GM12873 (cell line): ENCODE measurements around the gene TTC13.

Source experiments
- CTCF ChIP-seq: IDR thresholded peaks from 2 replicates; pipeline ENCODE4 v1.5.1; 2012; ENCODE audit warnings: low read depth, mild to moderate bottlenecking, moderate library complexity, low read length, control low read depth; ENCODE audit not compliant: insufficient read depth; ENCODE audit errors: missing control alignments

Gene TTC13, protein sequence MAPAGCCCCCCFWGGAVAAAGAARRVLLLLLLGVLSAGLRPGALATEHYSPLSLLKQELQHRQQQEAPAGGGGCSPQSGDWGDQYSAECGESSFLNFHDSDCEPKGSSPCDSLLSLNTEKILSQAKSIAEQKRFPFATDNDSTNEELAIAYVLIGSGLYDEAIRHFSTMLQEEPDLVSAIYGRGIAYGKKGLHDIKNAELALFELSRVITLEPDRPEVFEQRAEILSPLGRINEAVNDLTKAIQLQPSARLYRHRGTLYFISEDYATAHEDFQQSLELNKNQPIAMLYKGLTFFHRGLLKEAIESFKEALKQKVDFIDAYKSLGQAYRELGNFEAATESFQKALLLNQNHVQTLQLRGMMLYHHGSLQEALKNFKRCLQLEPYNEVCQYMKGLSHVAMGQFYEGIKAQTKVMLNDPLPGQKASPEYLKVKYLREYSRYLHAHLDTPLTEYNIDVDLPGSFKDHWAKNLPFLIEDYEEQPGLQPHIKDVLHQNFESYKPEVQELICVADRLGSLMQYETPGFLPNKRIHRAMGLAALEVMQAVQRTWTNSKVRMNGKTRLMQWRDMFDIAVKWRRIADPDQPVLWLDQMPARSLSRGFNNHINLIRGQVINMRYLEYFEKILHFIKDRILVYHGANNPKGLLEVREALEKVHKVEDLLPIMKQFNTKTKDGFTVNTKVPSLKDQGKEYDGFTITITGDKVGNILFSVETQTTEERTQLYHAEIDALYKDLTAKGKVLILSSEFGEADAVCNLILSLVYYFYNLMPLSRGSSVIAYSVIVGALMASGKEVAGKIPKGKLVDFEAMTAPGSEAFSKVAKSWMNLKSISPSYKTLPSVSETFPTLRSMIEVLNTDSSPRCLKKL

GRCh38 chr1:230978491-230979388 is at the start of gene TTC13, which contains the start of gene ARV1:
TTC13 (minus strand) TSS chr1:230978861; CDS start chr1:230978830, 31 bp downstream.
ARV1 (plus strand) TSS chr1:230979094; CDS start chr1:230979106, 12 bp downstream.
- peak; percentile 48 for TF ChIP-seq CTCF

- TF ChIP-seq CTCF, result no peak
Observed at GRCh38 chr1:231027971-231028370, 49.3 kb upstream of the TTC13 start.

DNA sequence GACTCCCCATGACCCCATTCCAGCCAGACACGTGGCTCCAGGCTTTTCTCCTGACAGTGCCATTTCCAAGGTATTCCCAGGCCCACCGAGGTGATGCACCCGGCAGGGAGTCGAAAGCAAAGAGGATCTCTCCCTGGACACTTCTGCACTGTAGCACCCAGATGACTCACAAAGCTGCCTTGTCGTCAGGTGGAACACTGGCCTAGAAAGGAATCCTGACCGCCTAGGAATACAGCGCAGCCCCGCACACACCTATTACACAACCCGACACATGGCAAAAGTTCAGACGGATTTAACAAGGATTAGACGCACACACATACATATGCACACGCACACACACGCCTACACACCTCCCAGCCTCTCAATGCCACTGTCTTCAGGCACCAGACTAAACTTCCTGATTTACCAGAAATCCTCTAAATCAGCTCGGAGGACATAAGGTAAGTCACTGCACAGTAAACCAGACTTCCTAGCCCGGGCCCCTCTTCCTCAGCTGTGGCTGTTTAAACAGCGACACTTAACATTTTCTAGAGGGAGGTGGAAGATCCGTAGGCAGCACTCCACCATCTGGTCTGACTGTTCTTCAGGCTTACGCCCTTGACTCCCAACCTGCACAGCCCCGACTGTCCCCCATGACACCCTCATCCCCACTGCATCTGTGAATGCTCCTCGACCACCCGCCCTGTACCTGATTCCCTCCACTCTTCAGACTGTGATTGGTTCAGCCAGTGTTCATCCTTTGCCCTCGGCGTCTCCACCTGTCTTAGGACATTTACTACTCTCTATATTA is 48.7 kb upstream of the TTC13 start:
- no peak for TF ChIP-seq CTCF

DNA sequence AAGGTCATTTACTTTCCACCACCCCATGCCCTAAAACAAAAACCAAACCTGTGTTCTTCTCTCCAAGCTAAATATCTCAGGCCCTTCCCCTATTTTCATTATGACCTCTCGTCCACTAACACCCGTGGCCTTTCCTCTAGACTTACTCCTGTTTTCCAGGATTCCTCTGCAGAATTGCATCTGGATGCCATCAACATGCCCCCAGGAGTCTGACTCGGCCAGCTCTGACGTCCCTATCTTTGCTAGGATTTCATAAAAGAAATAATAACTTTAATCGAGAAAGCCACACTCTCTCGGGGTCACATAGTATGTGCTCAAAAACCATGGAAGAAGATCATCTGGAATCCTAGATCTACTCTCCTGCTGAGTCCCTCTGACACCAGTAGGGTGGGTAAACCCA is 47.9 kb upstream of the TTC13 start:
- no peak for TF ChIP-seq CTCF

DNA sequence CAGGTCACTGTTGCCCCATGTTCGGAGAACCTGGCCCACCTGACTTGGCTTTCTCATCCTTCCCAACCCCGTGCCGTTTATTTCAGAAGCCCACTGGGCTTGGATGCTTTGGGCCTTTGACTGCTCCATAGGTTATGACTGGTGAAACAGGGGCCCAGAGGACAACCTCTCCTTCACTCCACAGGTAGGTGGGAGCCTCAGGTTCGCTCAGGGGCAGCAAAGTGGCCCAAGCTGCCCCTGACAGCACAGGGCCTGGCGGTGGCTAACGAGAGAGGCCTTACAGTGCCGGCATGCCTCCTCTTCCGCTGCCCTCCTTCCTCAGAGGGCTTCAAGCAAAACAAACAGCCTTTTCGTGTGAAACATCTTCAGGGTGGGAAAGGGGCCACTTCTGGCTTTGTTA is 44.5 kb upstream of the TTC13 start:
- no peak for TF ChIP-seq CTCF

- no peak for TF ChIP-seq CTCF
Observed at GRCh38 chr1:231021540-231022031, 42.9 kb upstream of the TTC13 start.
